Measurements from ENCODE around the gene KRT222.

- no peak for TF ChIP-seq CTCF (conservative IDR thresholded peaks at IDR 0.05; ENCODE audit: low read depth, low read length)
- no peak for TF ChIP-seq EZH2 (IDR thresholded peaks at IDR 0.05; ENCODE audit: low read length, unreplicated experiment)
Observed at GRCh38 chr17:40621019-40621418, 44.0 kb downstream of the KRT222 start.
